OCI-LY7 (cell line): Measurements from ENCODE around the gene TBC1D19.

Experiments
- CTCF ChIP-seq: fragments of 200-600 bp; sonication (generic); conservative IDR thresholded peaks from 2 replicates; pipeline ENCODE4 v1.5.1; 2014; ENCODE audit warnings: mild to moderate bottlenecking, antibody characterized with exemption, low read length, moderate library complexity, mixed read lengths
- EZH2phosphoT487 ChIP-seq: fragments of 200-600 bp; sonication (generic); IDR thresholded peaks from 2 replicates; pipeline ENCODE4 v1.6.1; 2018; ENCODE audit warnings: low read depth, borderline replicate concordance, mild to moderate bottlenecking, mixed run types, antibody characterized with exemption, low read length, moderate library complexity, mixed read lengths

GRCh38 chr4:26611372-26611771 lies 27.5 kb downstream of the TBC1D19 start:
- no peak for TF ChIP-seq CTCF
- TF ChIP-seq EZH2phosphoT487: no peak
